Measurements from ENCODE around the gene TPCN1. TPM values are rescaled to one million over a fixed set of nuclear protein-coding genes. Genes with fewer than 3 reads are reported as not detected.

Gene TPCN1
- total RNA-seq, 1 experiment from 2014 or later: 13.5 TPM

GRCh38 chr12:113269257-113269943 is 48.1 kb downstream of the TPCN1 start:
- H3K27me3 Mint-ChIP-seq (ENCODE audit: low read depth): no peaks in the 10 kb centered on the region
- DNase-seq: no peak
- H3K4ac ChIP-seq (ENCODE audit: low read depth, low read length): no peak overlapping the region
- H2BK15ac ChIP-seq (ENCODE audit: low read depth, low read length): no peak overlapping the region
- no peaks in the 10 kb centered on the region for H3K27me3 ChIP-seq (ENCODE audit: insufficient read depth, low read length)
- H4K20me1 ChIP-seq (ENCODE audit: control insufficient read depth, insufficient read depth, insufficient read length): no peaks in the 10 kb centered on the region
- no peak overlapping the region for H2BK5ac ChIP-seq (ENCODE audit: insufficient read length, low read length)
- H3K4me2 ChIP-seq (ENCODE audit: insufficient read depth, insufficient read length, low read length): no peak overlapping the region
- TF ChIP-seq CTCF (conservative IDR thresholded peaks at IDR 0.05): no peak
- peaks cover 3 to 22% (median 20%) of the 10 kb centered on the region in 3 experiments; a peak in 5 of 7 replicates for H3K36me3 Mint-ChIP-seq (ENCODE audit: insufficient read depth in 1 of 3, low read depth in 3 of 3)
- no peak overlapping the region for H2BK120ac ChIP-seq (ENCODE audit: low read depth, low read length, poor library complexity, severe bottlenecking)
- H3K79me1 ChIP-seq (ENCODE audit: insufficient read depth, low read depth, low read length, poor library complexity, severe bottlenecking): no peaks in the 10 kb centered on the region
- no peaks in the 10 kb centered on the region for H3K79me2 ChIP-seq (ENCODE audit: insufficient read depth, low read length)
- peaks cover 6 to 11% of the 10 kb centered on the region in 2 experiments for H3K4me1 Mint-ChIP-seq
- H3K14ac ChIP-seq (ENCODE audit: insufficient read depth, low read length): no peak overlapping the region
- H2BK12ac ChIP-seq (ENCODE audit: insufficient read length, low read depth, low read length): no peak overlapping the region
- no peak overlapping the region for H3K27ac ChIP-seq (ENCODE audit: insufficient read length, low read depth, low read length)
- H2AFZ ChIP-seq (ENCODE audit: low read length): no peak overlapping the region
- no peak overlapping the region for H4K5ac ChIP-seq (ENCODE audit: insufficient read length, low read depth, low read length)
- no peaks in the 10 kb centered on the region for H3K23me2 ChIP-seq (ENCODE audit: insufficient read length, low read depth, low read length, poor library complexity, severe bottlenecking)
- no peak overlapping the region for H3K9ac ChIP-seq (ENCODE audit: extremely low read depth, insufficient read length, low read length)
- no peak overlapping the region for H4K8ac ChIP-seq (replicated peaks; ENCODE audit: insufficient read length, low read depth, low read length)
- no peak overlapping the region for H3T11ph ChIP-seq (ENCODE audit: low read length)
- peak overlapping the region in 1 of 3 experiments; percentile 57; a peak in 1 of 7 replicates for H3K27ac Mint-ChIP-seq
- H3K4me3 Mint-ChIP-seq: no peak overlapping the region
- no peak overlapping the region for H2AK5ac ChIP-seq (ENCODE audit: insufficient read length, low read length)
- no peak overlapping the region for H4K91ac ChIP-seq (ENCODE audit: insufficient read length, low read depth, low read length)
- no peak overlapping the region for H2BK20ac ChIP-seq (ENCODE audit: low read depth, low read length, poor library complexity, severe bottlenecking)
- no peaks in the 10 kb centered on the region for H3K9me3 ChIP-seq (ENCODE audit: control insufficient read depth, low read depth, low read length)
- H3K18ac ChIP-seq (ENCODE audit: insufficient read length, low read depth, low read length): no peak overlapping the region
- H3K23ac ChIP-seq (ENCODE audit: insufficient read length, low read depth, low read length): no peak overlapping the region
- H3K4me1 ChIP-seq (ENCODE audit: insufficient read depth, low read length): no peaks in the 10 kb centered on the region
- H3K9me3 Mint-ChIP-seq: no peaks in the 10 kb centered on the region
- no peak overlapping the region for H3K56ac ChIP-seq (ENCODE audit: insufficient read length, low read depth, low read length)
- WGBS (ENCODE audit: extremely low coverage, insufficient read length, low lambda C conversion rate): no CpG with 5 or more reads among the region's 12 CpGs

All from H9 (cell line).